M059J (cell line): ENCODE data around the gene PLAC9. TPM values are rescaled to one million over a fixed set of nuclear protein-coding genes. Genes with fewer than 3 reads are reported as not detected.

Experiments
- DNase-seq: peaks from one replicate; pipeline ENCODE4 v3.0.0-alpha.2; 2012; ENCODE audit warnings: low read depth
- total RNA-seq: library from RNA; depleted of rRNA; stranded (reverse); fragments of >200 nt; shearing (Covaris generic); gene quantifications from 2 replicates; pipeline ENCODE4 v1.2.3, GENCODE V29; 2014

PLAC9 gene
- total RNA-seq, 1 experiment from 2014 or later: not detected

- no peak for DNase-seq
These were observed 6.7 kb downstream of the PLAC9 start for GRCh38 chr10:80139265-80139664.

- no peak for DNase-seq
These were observed 7.7 kb downstream of the PLAC9 start for GRCh38 chr10:80140251-80140650.

GRCh38 chr10:80141696-80142460, 9.3 kb downstream of the PLAC9 start:
- no peak for DNase-seq

- DNase-seq: no peak
These were observed 11.7 kb downstream of the PLAC9 start for GRCh38 chr10:80144067-80144695.

- no peak for DNase-seq
These were observed 12.2 kb downstream of the PLAC9 start for GRCh38 chr10:80144696-80145131.

- DNase-seq: peak; percentile 67
These were observed 13.1 kb downstream of the PLAC9 start for GRCh38 chr10:80145406-80146308.

- DNase-seq: no peak
These were observed 14.4 kb downstream of the PLAC9 start for GRCh38 chr10:80146918-80147317.

GRCh38 chr10:80148166-80148805, 15.8 kb downstream of the PLAC9 start:
- DNase-seq: no peak

- no peak for DNase-seq
These were observed 16.6 kb downstream of the PLAC9 start for GRCh38 chr10:80149123-80149522.

- no peak for DNase-seq
These were observed 17.6 kb downstream of the PLAC9 start for GRCh38 chr10:80150172-80150571.

- DNase-seq: no peak
These were observed 20.3 kb downstream of the PLAC9 start for GRCh38 chr10:80152820-80153219.

GRCh38 chr10:80153460-80153859, 20.9 kb downstream of the PLAC9 start:
- DNase-seq: no peak

GRCh38 chr10:80154626-80154977, 22.1 kb downstream of the PLAC9 start:
- DNase-seq: no peak

- DNase-seq: peak; percentile 89
These were observed 22.6 kb downstream of the PLAC9 start for GRCh38 chr10:80154978-80155695.

- DNase-seq: no peak
These were observed 23.2 kb downstream of the PLAC9 start for GRCh38 chr10:80155696-80156215.

- DNase-seq: no peak
These were observed 23.7 kb downstream of the PLAC9 start for GRCh38 chr10:80156216-80156615.

GRCh38 chr10:80157561-80157960, 25.0 kb downstream of the PLAC9 start:
- DNase-seq: no peak

GRCh38 chr10:80158126-80158525, 25.6 kb downstream of the PLAC9 start:
- no peak for DNase-seq

- DNase-seq: peak; percentile 98
These were observed 26.1 kb downstream of the PLAC9 start for GRCh38 chr10:80158598-80159127.

GRCh38 chr10:80159166-80159873, 26.8 kb downstream of the PLAC9 start:
- no peak for DNase-seq
